ENCODE measurements around the gene SERP1.

The SERP1 gene

DNA sequence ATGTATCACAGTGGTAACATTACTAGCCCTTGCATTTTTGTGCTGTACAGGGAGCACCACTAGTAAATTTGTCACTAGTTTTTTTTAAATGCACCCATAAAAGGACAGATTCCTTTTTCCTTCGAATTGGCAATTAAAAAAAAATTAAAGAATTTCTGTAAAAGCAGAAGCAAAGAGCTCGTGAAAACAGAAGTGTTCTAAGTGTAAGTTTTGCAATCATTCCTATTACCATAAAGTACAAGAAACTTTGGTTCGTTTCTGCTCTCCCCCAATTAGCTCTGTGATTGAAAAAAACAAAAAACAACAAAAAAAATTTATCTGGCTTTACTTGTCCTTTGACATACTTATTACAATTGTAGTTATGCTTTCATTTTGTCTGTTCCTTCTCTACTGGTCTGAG lies 5.3 kb downstream of the SERP1 start:
- Histone ChIP-seq H3K27me3 (replicated peaks in 2 of 5; ENCODE audit: control insufficient read depth in 4 of 5, insufficient read depth in 5 of 5, low read length in 4 of 5) (no peaks in the 10 kb centered on the region), H3K4me3 (ENCODE audit: control insufficient read depth in 1 of 7, extremely low read depth in 1 of 7, insufficient read depth in 4 of 7, low read depth in 2 of 7, low read length in 6 of 7) (no peak overlapping the region), H3K4me1 (ENCODE audit: control extremely low read depth in 1 of 4, control insufficient read depth in 4 of 4, insufficient read depth in 4 of 4, low read length in 3 of 4) (peaks cover 0 to 16% (median 12%) of the 10 kb centered on the region in 4 experiments), H3K9me3 (ENCODE audit: control extremely low read depth in 1 of 5, control insufficient read depth in 4 of 5, insufficient read depth in 2 of 5, low read depth in 1 of 5, low read length in 4 of 5) (no peaks in the 10 kb centered on the region), H3K27ac (ENCODE audit: insufficient read depth in 1 of 2, low read depth in 1 of 2, low read length in 2 of 2, poor library complexity in 1 of 2, severe bottlenecking in 2 of 2) (no peak overlapping the region), H3K36me3 (ENCODE audit: control insufficient read depth in 4 of 4, insufficient read depth in 4 of 4, low read length in 3 of 4) (peaks cover 3 to 26% (median 7%) of the 10 kb centered on the region in 4 experiments)
- ChIA-PET POLR2A (interaction anchor here (0.6 kb wide), 1 partner anchor 247 kb away, joined by 3 read pairs; no protein-coding TSS in a partner anchor), CTCF (interaction anchor here (1.0 kb wide), 1 partner anchor 44 kb away, joined by 3 read pairs; no protein-coding TSS in a partner anchor)
- DNase-seq = peak in 2 of 3 donors; percentile 32 to 33
- WGBS (ENCODE audit: insufficient coverage) = no CpG with 5 or more reads among the region's 3 CpGs

DNA sequence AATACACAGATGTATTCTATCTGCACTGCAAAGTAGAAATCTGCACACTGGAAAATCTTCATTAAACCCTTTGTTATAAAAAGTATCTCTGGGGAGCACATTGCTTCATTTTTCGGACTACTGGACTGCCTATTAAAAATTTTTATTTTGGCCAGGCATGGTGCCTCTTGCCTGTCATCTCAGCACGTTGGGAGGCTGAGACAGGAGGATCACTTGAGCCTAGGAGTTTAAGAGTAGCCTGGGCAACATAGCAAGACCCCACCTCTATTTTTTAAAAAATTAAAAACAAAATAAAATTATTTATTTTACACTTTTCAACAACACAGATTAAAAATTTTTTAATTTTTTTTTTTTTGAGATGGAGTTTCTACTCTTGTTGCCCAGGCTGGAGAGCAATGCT lies 6.0 kb downstream of the SERP1 start:
- ChIA-PET POLR2A (no interaction called here), CTCF (no interaction called here)

GRCh38 chr3:150538324-150539208 lies 7.7 kb downstream of the SERP1 start:
- H3K27ac ChIP-seq (ENCODE audit: insufficient read depth in 1 of 2, low read depth in 1 of 2, low read length in 2 of 2, poor library complexity in 1 of 2, severe bottlenecking in 2 of 2) = no peak overlapping the region
- 100% methylated on average over 8 of the region's 10 CpGs for WGBS (ENCODE audit: insufficient coverage)
- no peaks in the 10 kb centered on the region for H3K27me3 ChIP-seq (replicated peaks in 2 of 5; ENCODE audit: control insufficient read depth in 4 of 5, insufficient read depth in 5 of 5, low read length in 4 of 5)
- H3K9me3 ChIP-seq (ENCODE audit: control extremely low read depth in 1 of 5, control insufficient read depth in 4 of 5, insufficient read depth in 2 of 5, low read depth in 1 of 5, low read length in 4 of 5) = no peaks in the 10 kb centered on the region
- POLR2A ChIA-PET = no interaction called here
- peaks cover 0 to 17% (median 3%) of the 10 kb centered on the region in 4 experiments for H3K36me3 ChIP-seq (ENCODE audit: control insufficient read depth in 4 of 4, insufficient read depth in 4 of 4, low read length in 3 of 4)
- CTCF ChIA-PET = interaction anchor here (0.9 to 2.1 kb wide), 4 partner anchors 12 to 226 kb away, joined by 3 to 7 read pairs (median 4); no protein-coding TSS in a partner anchor
- no peak overlapping the region for H3K4me3 ChIP-seq (ENCODE audit: control insufficient read depth in 1 of 7, extremely low read depth in 1 of 7, insufficient read depth in 4 of 7, low read depth in 2 of 7, low read length in 6 of 7)
- peaks cover 0 to 2% (median 0%) of the 10 kb centered on the region in 4 experiments for H3K4me1 ChIP-seq (ENCODE audit: control extremely low read depth in 1 of 4, control insufficient read depth in 4 of 4, insufficient read depth in 4 of 4, low read length in 3 of 4)
- no peak for DNase-seq

More for the DNA sequence above, 6.0 kb downstream of the SERP1 start:
- H3K9me3 ChIP-seq (ENCODE audit: control extremely low read depth in 1 of 5, control insufficient read depth in 4 of 5, insufficient read depth in 2 of 5, low read depth in 1 of 5, low read length in 4 of 5) = no peaks in the 10 kb centered on the region
- no peak overlapping the region for H3K4me3 ChIP-seq (ENCODE audit: control insufficient read depth in 1 of 7, extremely low read depth in 1 of 7, insufficient read depth in 4 of 7, low read depth in 2 of 7, low read length in 6 of 7)
- H3K27ac ChIP-seq (ENCODE audit: insufficient read depth in 1 of 2, low read depth in 1 of 2, low read length in 2 of 2, poor library complexity in 1 of 2, severe bottlenecking in 2 of 2) = no peak overlapping the region
- H3K27me3 ChIP-seq (replicated peaks in 2 of 5; ENCODE audit: control insufficient read depth in 4 of 5, insufficient read depth in 5 of 5, low read length in 4 of 5) = no peaks in the 10 kb centered on the region
- WGBS (ENCODE audit: insufficient coverage) = 100% methylated on average over 2 of the region's 2 CpGs
- peaks cover 3 to 26% (median 7%) of the 10 kb centered on the region in 4 experiments for H3K36me3 ChIP-seq (ENCODE audit: control insufficient read depth in 4 of 4, insufficient read depth in 4 of 4, low read length in 3 of 4)
- DNase-seq = no peak
- peaks cover 0 to 14% (median 12%) of the 10 kb centered on the region in 4 experiments for H3K4me1 ChIP-seq (ENCODE audit: control extremely low read depth in 1 of 4, control insufficient read depth in 4 of 4, insufficient read depth in 4 of 4, low read length in 3 of 4)

- H3K4me1 ChIP-seq (ENCODE audit: control extremely low read depth in 1 of 4, control insufficient read depth in 4 of 4, insufficient read depth in 4 of 4, low read length in 3 of 4) = no peaks in the 10 kb centered on the region
- ChIA-PET CTCF (interaction anchor here (1.3 kb wide), 1 partner anchor 8 kb away, joined by 5 read pairs; no protein-coding TSS in a partner anchor), POLR2A (no interaction called here)
- no peak overlapping the region for H3K4me3 ChIP-seq (ENCODE audit: control insufficient read depth in 1 of 7, extremely low read depth in 1 of 7, insufficient read depth in 4 of 7, low read depth in 2 of 7, low read length in 6 of 7)
- no peaks in the 10 kb centered on the region for H3K36me3 ChIP-seq (ENCODE audit: control insufficient read depth in 4 of 4, insufficient read depth in 4 of 4, low read length in 3 of 4)
- H3K9me3 ChIP-seq (ENCODE audit: control extremely low read depth in 1 of 5, control insufficient read depth in 4 of 5, insufficient read depth in 2 of 5, low read depth in 1 of 5, low read length in 4 of 5) = no peaks in the 10 kb centered on the region
- DNase-seq = no peak
- WGBS (ENCODE audit: insufficient coverage) = 89% methylated on average over 4 of the region's 4 CpGs
- no peak overlapping the region for H3K27ac ChIP-seq (ENCODE audit: insufficient read depth in 1 of 2, low read depth in 1 of 2, low read length in 2 of 2, poor library complexity in 1 of 2, severe bottlenecking in 2 of 2)
- no peaks in the 10 kb centered on the region for H3K27me3 ChIP-seq (replicated peaks in 2 of 5; ENCODE audit: control insufficient read depth in 4 of 5, insufficient read depth in 5 of 5, low read length in 4 of 5)
Measured at GRCh38 chr3:150535204-150535603, 11.1 kb downstream of the SERP1 start.

- H3K4me3 ChIP-seq (ENCODE audit: control insufficient read depth in 1 of 7, extremely low read depth in 1 of 7, insufficient read depth in 4 of 7, low read depth in 2 of 7, low read length in 6 of 7) = no peak overlapping the region
- no peak for DNase-seq
- no peaks in the 10 kb centered on the region for H3K27me3 ChIP-seq (replicated peaks in 2 of 5; ENCODE audit: control insufficient read depth in 4 of 5, insufficient read depth in 5 of 5, low read length in 4 of 5)
- no peaks in the 10 kb centered on the region for H3K36me3 ChIP-seq (ENCODE audit: control insufficient read depth in 4 of 4, insufficient read depth in 4 of 4, low read length in 3 of 4)
- no peak overlapping the region for H3K27ac ChIP-seq (ENCODE audit: insufficient read depth in 1 of 2, low read depth in 1 of 2, low read length in 2 of 2, poor library complexity in 1 of 2, severe bottlenecking in 2 of 2)
- H3K9me3 ChIP-seq (ENCODE audit: control extremely low read depth in 1 of 5, control insufficient read depth in 4 of 5, insufficient read depth in 2 of 5, low read depth in 1 of 5, low read length in 4 of 5) = no peaks in the 10 kb centered on the region
- no peaks in the 10 kb centered on the region for H3K4me1 ChIP-seq (ENCODE audit: control extremely low read depth in 1 of 4, control insufficient read depth in 4 of 4, insufficient read depth in 4 of 4, low read length in 3 of 4)
- POLR2A ChIA-PET = no interaction called here
- CTCF ChIA-PET = no interaction called here
Measured at GRCh38 chr3:150531775-150532174, 14.5 kb downstream of the SERP1 start.

DNA sequence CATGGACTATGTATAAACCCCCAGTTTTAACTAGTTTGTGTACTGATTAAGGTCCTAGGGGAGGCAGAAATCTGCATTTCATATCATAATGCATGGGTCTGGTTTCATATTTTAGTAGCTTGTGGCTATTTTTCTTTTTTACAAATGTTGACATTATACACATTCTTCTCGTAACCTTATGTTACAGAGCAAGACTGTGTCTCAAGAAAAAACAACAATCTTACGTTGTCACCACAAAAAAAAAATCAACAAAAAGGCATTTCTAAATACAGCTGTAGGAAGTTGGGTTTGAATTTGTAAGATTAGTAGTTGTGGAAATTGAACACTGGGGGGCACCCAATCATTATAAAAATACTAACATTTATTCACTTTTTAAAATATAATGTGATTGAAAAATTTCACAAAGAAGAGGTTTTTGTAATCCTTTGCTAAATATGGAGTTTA lies 17.9 kb downstream of the SERP1 start:
- CTCF ChIA-PET = interaction anchor here (0.7 to 2.0 kb wide), 8 partner anchors 15 to 343 kb away, joined by 3 to 5 read pairs (median 3); no protein-coding TSS in a partner anchor
- Histone ChIP-seq H3K36me3 (ENCODE audit: control insufficient read depth in 4 of 4, insufficient read depth in 4 of 4, low read length in 3 of 4) (no peaks in the 10 kb centered on the region), H3K9me3 (ENCODE audit: control extremely low read depth in 1 of 5, control insufficient read depth in 4 of 5, insufficient read depth in 2 of 5, low read depth in 1 of 5, low read length in 4 of 5) (no peaks in the 10 kb centered on the region), H3K4me3 (ENCODE audit: control insufficient read depth in 1 of 7, extremely low read depth in 1 of 7, insufficient read depth in 4 of 7, low read depth in 2 of 7, low read length in 6 of 7) (no peak overlapping the region), H3K27ac (ENCODE audit: insufficient read depth in 1 of 2, low read depth in 1 of 2, low read length in 2 of 2, poor library complexity in 1 of 2, severe bottlenecking in 2 of 2) (no peak overlapping the region), H3K27me3 (replicated peaks in 2 of 5; ENCODE audit: control insufficient read depth in 4 of 5, insufficient read depth in 5 of 5, low read length in 4 of 5) (no peaks in the 10 kb centered on the region), H3K4me1 (ENCODE audit: control extremely low read depth in 1 of 4, control insufficient read depth in 4 of 4, insufficient read depth in 4 of 4, low read length in 3 of 4) (no peaks in the 10 kb centered on the region)
- WGBS (ENCODE audit: insufficient coverage) = no CpG with 5 or more reads among the region's 2 CpGs
- POLR2A ChIA-PET = no interaction called here
- peak; percentile 44 to 64 (median 61) for DNase-seq

Data from common myeloid progenitor, CD34-positive (primary cell).